SK-N-SH treated with all-trans-retinoic acid at 6 μM for 48 hours (cell line): ENCODE measurements around the gene PNPLA8.

Experiments
- ATAC-seq: fragments of 200-7000 bp; cut with Tn5 transposase; 3 replicates; pipeline ENCODE4 v1.9.1; 2020; ENCODE audit warnings: mild to moderate bottlenecking, moderate library complexity
- ARNTL ChIP-seq: fragments of 450-650 bp; formaldehyde crosslinking; IDR thresholded peaks from 2 replicates; pipeline ENCODE4 v1.5.0; 2020; ENCODE audit warnings: low read depth, mild to moderate bottlenecking, moderate library complexity, borderline replicate concordance
- BACH2 ChIP-seq: fragments of 250-450 bp; sonication (Bioruptor Pico); IDR thresholded peaks from 2 replicates; pipeline ENCODE4 v1.9.0; 2021; ENCODE audit warnings: mild to moderate bottlenecking, borderline replicate concordance
- CSDC2 ChIP-seq: fragments of 250-450 bp; sonication (Bioruptor Pico); IDR thresholded peaks from 2 replicates; pipeline ENCODE4 v1.5.0; 2020; ENCODE audit warnings: mild to moderate bottlenecking, moderate library complexity
- ESRRG ChIP-seq: fragments of 250-450 bp; sonication (Bioruptor Pico); IDR thresholded peaks from 2 replicates; pipeline ENCODE4 v1.6.1; 2021; ENCODE audit warnings: mild to moderate bottlenecking
- ISL1 ChIP-seq: fragments of 250-450 bp; sonication (Bioruptor Pico); IDR thresholded peaks from 2 replicates; pipeline ENCODE4 v2.1.2; 2022; ENCODE audit warnings: mild to moderate bottlenecking, moderate library complexity
- OSR1 ChIP-seq: fragments of 250-450 bp; sonication (Bioruptor Pico); IDR thresholded peaks from 2 replicates; pipeline ENCODE4 v1.8.0; 2022; ENCODE audit warnings: moderate library complexity, mild to moderate bottlenecking, inconsistent platforms
- PPARA ChIP-seq: fragments of 250-450 bp; sonication (Bioruptor Pico); IDR thresholded peaks from 2 replicates; pipeline ENCODE4 v1.5.0; 2020; ENCODE audit warnings: mild to moderate bottlenecking, borderline replicate concordance
- RARB ChIP-seq: fragments of 250-450 bp; sonication (Bioruptor Pico); IDR thresholded peaks from 2 replicates; pipeline ENCODE4 v1.8.0; 2021; ENCODE audit warnings: mild to moderate bottlenecking, moderate library complexity
- SNAI2 ChIP-seq: fragments of 250-450 bp; sonication (Bioruptor Pico); IDR thresholded peaks from 2 replicates; pipeline ENCODE4 v1.5.0; 2020; ENCODE audit warnings: mild to moderate bottlenecking, moderate library complexity
- TCF4 ChIP-seq: fragments of 250-450 bp; sonication (Bioruptor Pico); IDR thresholded peaks from 2 replicates; pipeline ENCODE4 v1.8.0; 2021; ENCODE audit warnings: mild to moderate bottlenecking, moderate library complexity, borderline replicate concordance
- TOX ChIP-seq: fragments of 250-450 bp; sonication (Bioruptor Pico); IDR thresholded peaks from 2 replicates; pipeline ENCODE4 v1.8.0; 2021; ENCODE audit warnings: mild to moderate bottlenecking, moderate library complexity, borderline replicate concordance
- ZC3H10 ChIP-seq: fragments of 250-450 bp; sonication (Bioruptor Pico); IDR thresholded peaks from 2 replicates; pipeline ENCODE4 v1.5.1; 2021; ENCODE audit warnings: mild to moderate bottlenecking, moderate library complexity
- ZFP3 ChIP-seq: fragments of 250-450 bp; sonication (Bioruptor Pico); IDR thresholded peaks from 2 replicates; pipeline ENCODE4 v1.5.0; 2020; ENCODE audit warnings: mild to moderate bottlenecking, moderate library complexity
- ZFP30 ChIP-seq: fragments of 450-650 bp; formaldehyde crosslinking; IDR thresholded peaks from 2 replicates; pipeline ENCODE4 v1.5.0; 2022; ENCODE audit warnings: mild to moderate bottlenecking, moderate library complexity
- ZNF565 ChIP-seq: fragments of 450-650 bp; formaldehyde crosslinking; conservative IDR thresholded peaks from 2 replicates; pipeline ENCODE4 v1.5.0; 2020; ENCODE audit warnings: low read depth, mild to moderate bottlenecking, moderate library complexity
- ZNF70 ChIP-seq: fragments of 450-650 bp; formaldehyde crosslinking; IDR thresholded peaks from 2 replicates; pipeline ENCODE4 v1.5.0; 2020; ENCODE audit warnings: mild to moderate bottlenecking, moderate library complexity
- ZNF8 ChIP-seq: fragments of 450-650 bp; formaldehyde crosslinking; IDR thresholded peaks from 2 replicates; pipeline ENCODE4 v1.5.0; 2020; ENCODE audit warnings: mild to moderate bottlenecking, moderate library complexity
- TF ChIP-seq, protein P1 (sequence below): fragments of 250-450 bp; sonication (Bioruptor Pico); IDR thresholded peaks from 2 replicates; pipeline ENCODE4 v1.5.1; 2020; ENCODE audit warnings: low read depth, mild to moderate bottlenecking, moderate library complexity
- TF ChIP-seq, protein P2 (sequence below): fragments of 250-450 bp; sonication (Bioruptor Pico); IDR thresholded peaks from 2 replicates; pipeline ENCODE4 v1.8.0; 2020; ENCODE audit warnings: mild to moderate bottlenecking, moderate library complexity, borderline replicate concordance
- TF ChIP-seq, protein P3 (sequence below): fragments of 250-450 bp; sonication (Bioruptor Pico); IDR thresholded peaks from 2 replicates; pipeline ENCODE4 v1.5.0; 2020; ENCODE audit warnings: mild to moderate bottlenecking, moderate library complexity
- TF ChIP-seq, protein P4 (sequence below): fragments of 250-450 bp; sonication (Bioruptor Pico); IDR thresholded peaks from 2 replicates; pipeline ENCODE4 v1.8.0; 2021; ENCODE audit warnings: low read depth, mild to moderate bottlenecking, moderate library complexity, borderline replicate concordance
- TF ChIP-seq, protein P5 (sequence below): fragments of 250-450 bp; sonication (Bioruptor Pico); IDR thresholded peaks from 2 replicates; pipeline ENCODE4 v1.5.1; 2021; ENCODE audit warnings: mild to moderate bottlenecking, moderate library complexity

The PNPLA8 gene

DNA sequence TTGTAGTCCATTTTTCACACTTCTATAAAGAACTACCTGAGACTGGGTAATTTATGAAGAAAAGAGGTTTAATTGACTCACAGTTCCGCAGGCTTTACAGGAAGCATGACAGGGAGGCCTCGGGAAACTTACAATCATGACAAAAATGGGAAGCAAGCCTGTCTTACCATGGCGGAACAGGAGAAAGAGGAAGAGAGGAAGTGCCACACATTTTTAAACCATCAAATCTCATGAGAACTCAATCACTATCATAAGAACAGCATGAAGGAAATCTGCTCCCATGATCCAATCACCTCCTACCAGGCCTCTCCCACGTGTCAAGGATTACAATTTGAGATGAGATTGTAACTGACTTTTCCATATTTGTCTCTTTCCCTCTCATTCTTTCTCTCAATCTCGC is 9.3 kb upstream of the PNPLA8 start:
- ATAC-seq, result no peak
- no peak for TF ChIP-seq TCF4 (CRISPR knock-in tag)
- TF ChIP-seq ZFP3 (CRISPR knock-in tag), result no peak
- TF ChIP-seq CSDC2, result no peak
- TF ChIP-seq, protein P1, sequence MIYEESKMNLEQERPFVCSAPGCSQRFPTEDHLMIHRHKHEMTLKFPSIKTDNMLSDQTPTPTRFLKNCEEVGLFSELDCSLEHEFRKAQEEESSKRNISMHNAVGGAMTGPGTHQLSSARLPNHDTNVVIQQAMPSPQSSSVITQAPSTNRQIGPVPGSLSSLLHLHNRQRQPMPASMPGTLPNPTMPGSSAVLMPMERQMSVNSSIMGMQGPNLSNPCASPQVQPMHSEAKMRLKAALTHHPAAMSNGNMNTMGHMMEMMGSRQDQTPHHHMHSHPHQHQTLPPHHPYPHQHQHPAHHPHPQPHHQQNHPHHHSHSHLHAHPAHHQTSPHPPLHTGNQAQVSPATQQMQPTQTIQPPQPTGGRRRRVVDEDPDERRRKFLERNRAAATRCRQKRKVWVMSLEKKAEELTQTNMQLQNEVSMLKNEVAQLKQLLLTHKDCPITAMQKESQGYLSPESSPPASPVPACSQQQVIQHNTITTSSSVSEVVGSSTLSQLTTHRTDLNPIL, result no peak
- TF ChIP-seq, protein P2, sequence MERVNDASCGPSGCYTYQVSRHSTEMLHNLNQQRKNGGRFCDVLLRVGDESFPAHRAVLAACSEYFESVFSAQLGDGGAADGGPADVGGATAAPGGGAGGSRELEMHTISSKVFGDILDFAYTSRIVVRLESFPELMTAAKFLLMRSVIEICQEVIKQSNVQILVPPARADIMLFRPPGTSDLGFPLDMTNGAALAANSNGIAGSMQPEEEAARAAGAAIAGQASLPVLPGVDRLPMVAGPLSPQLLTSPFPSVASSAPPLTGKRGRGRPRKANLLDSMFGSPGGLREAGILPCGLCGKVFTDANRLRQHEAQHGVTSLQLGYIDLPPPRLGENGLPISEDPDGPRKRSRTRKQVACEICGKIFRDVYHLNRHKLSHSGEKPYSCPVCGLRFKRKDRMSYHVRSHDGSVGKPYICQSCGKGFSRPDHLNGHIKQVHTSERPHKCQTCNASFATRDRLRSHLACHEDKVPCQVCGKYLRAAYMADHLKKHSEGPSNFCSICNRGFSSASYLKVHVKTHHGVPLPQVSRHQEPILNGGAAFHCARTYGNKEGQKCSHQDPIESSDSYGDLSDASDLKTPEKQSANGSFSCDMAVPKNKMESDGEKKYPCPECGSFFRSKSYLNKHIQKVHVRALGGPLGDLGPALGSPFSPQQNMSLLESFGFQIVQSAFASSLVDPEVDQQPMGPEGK (CRISPR knock-in tag), result no peak
- no peak for TF ChIP-seq ZFP30 (CRISPR knock-in tag)
- no peak for TF ChIP-seq ZC3H10 (CRISPR knock-in tag)
- no peak for TF ChIP-seq ZNF70
- no peak for TF ChIP-seq TOX
- TF ChIP-seq, protein P3, sequence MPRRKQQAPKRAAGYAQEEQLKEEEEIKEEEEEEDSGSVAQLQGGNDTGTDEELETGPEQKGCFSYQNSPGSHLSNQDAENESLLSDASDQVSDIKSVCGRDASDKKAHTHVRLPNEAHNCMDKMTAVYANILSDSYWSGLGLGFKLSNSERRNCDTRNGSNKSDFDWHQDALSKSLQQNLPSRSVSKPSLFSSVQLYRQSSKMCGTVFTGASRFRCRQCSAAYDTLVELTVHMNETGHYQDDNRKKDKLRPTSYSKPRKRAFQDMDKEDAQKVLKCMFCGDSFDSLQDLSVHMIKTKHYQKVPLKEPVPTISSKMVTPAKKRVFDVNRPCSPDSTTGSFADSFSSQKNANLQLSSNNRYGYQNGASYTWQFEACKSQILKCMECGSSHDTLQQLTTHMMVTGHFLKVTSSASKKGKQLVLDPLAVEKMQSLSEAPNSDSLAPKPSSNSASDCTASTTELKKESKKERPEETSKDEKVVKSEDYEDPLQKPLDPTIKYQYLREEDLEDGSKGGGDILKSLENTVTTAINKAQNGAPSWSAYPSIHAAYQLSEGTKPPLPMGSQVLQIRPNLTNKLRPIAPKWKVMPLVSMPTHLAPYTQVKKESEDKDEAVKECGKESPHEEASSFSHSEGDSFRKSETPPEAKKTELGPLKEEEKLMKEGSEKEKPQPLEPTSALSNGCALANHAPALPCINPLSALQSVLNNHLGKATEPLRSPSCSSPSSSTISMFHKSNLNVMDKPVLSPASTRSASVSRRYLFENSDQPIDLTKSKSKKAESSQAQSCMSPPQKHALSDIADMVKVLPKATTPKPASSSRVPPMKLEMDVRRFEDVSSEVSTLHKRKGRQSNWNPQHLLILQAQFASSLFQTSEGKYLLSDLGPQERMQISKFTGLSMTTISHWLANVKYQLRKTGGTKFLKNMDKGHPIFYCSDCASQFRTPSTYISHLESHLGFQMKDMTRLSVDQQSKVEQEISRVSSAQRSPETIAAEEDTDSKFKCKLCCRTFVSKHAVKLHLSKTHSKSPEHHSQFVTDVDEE (CRISPR knock-in tag), result no peak
- no peak for TF ChIP-seq ZNF8
- TF ChIP-seq SNAI2, result no peak
- no peak for TF ChIP-seq ISL1 (CRISPR knock-in tag)

DNA sequence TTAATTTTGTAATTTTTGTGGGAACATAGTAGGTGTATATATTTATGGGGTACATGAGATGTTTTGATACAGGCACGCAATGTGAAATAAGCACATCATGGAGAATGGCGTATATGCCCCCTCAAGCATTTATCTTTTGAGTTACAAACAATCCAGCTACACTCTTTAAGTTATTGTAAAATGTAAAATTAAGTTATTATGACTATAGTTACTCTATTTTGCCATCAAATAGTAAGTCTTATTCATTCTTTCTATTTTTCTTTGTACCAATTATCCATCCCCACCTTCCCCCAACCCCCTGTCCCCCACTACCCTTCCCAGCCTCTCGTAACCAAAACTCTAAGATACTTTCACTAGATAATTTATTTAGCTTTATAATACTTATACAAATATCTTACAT is 7.8 kb upstream of the PNPLA8 start:
- no peak for TF ChIP-seq RARB
- TF ChIP-seq, protein P4, sequence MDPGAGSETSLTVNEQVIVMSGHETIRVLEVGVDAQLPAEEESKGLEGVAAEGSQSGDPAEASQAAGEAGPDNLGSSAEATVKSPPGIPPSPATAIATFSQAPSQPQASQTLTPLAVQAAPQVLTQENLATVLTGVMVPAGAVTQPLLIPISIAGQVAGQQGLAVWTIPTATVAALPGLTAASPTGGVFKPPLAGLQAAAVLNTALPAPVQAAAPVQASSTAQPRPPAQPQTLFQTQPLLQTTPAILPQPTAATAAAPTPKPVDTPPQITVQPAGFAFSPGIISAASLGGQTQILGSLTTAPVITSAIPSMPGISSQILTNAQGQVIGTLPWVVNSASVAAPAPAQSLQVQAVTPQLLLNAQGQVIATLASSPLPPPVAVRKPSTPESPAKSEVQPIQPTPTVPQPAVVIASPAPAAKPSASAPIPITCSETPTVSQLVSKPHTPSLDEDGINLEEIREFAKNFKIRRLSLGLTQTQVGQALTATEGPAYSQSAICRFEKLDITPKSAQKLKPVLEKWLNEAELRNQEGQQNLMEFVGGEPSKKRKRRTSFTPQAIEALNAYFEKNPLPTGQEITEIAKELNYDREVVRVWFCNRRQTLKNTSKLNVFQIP (CRISPR knock-in tag), result no peak
- no peak for ATAC-seq

DNA sequence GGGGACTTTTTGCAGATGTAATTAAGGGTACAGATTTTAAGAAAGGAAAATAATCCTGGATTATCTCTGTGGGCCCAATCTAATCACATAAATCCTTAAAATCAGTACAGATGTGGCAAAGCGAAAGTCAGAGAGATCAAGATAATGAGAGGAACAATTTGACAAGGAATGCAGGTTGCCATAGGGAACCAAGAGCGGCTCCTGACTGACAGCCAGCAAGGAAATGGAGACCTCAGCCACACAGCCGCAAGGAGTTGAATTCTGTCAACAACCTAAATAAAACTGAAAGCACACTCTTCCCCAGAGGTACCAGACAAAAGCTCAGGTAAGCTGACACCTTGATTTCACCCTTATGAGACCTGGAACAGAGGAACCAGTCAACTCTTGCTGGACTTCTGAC is 3.4 kb upstream of the PNPLA8 start:
- ATAC-seq, result no peak
- TF ChIP-seq PPARA, result no peak
- no peak for TF ChIP-seq ARNTL (CRISPR knock-in tag)
- no peak for TF ChIP-seq ZNF70
- no peak for TF ChIP-seq CSDC2
- TF ChIP-seq ZNF8, result no peak
- no peak for TF ChIP-seq ZFP3 (CRISPR knock-in tag)
- TF ChIP-seq ESRRG (CRISPR knock-in tag), result no peak

DNA sequence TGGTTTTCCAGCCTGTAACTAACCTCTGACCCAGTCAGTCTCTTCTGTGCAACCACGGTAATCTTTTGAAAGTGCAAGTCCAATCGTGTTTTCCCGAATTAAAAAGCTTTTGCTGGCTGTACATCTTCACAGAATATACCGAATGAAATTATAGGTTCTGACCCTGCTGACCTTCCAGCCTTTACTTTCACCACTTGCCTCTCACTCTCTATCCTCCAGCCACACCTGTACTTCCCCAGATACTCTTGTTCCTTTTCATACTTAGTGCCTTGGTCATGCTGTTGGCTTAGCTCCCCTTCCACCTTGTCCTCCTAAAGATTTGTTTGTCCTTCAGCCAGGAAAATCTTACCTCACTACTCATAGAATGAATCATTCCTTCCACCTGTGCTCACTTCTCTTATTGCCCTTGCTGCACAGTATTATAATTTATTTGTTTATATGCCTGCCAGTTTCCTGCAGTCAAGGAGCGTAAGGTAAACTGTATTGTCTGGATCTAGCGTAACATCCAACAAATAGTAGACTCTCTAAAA is 2.3 kb upstream of the PNPLA8 start:
- ATAC-seq, result no peak
- TF ChIP-seq BACH2 (CRISPR knock-in tag) (no peak), ZNF70 (no peak), ZNF565 (CRISPR knock-in tag) (no peak), SNAI2 (no peak), ESRRG (CRISPR knock-in tag) (no peak), ISL1 (CRISPR knock-in tag) (no peak), ZC3H10 (CRISPR knock-in tag) (no peak), TCF4 (CRISPR knock-in tag) (no peak), CSDC2 (no peak), ZFP3 (CRISPR knock-in tag) (no peak), RARB (no peak), ZFP30 (CRISPR knock-in tag) (no peak), TOX (no peak), PPARA (no peak), OSR1 (CRISPR knock-in tag) (no peak), ARNTL (CRISPR knock-in tag) (no peak)
- TF ChIP-seq, protein P5, sequence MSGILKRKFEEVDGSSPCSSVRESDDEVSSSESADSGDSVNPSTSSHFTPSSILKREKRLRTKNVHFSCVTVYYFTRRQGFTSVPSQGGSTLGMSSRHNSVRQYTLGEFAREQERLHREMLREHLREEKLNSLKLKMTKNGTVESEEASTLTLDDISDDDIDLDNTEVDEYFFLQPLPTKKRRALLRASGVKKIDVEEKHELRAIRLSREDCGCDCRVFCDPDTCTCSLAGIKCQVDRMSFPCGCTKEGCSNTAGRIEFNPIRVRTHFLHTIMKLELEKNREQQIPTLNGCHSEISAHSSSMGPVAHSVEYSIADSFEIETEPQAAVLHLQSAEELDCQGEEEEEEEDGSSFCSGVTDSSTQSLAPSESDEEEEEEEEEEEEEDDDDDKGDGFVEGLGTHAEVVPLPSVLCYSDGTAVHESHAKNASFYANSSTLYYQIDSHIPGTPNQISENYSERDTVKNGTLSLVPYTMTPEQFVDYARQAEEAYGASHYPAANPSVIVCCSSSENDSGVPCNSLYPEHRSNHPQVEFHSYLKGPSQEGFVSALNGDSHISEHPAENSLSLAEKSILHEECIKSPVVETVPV (CRISPR knock-in tag), result no peak
- TF ChIP-seq, protein P4 (CRISPR knock-in tag), result no peak
- TF ChIP-seq, protein P3 (CRISPR knock-in tag), result no peak
- TF ChIP-seq, all 23 proteins: peak for 0
